SK-N-SH (cell line): ENCODE data around the gene FYB2. TPM values are rescaled to one million over a fixed set of nuclear protein-coding genes. Genes with fewer than 3 reads are reported as not detected.
"Not testable (repeated sequence)": the region's sequence is repeated elsewhere in the genome, so short reads cannot be mapped to it uniquely, and the experiment has no call there.

ENCODE experiments used
- CTCF ChIA-PET: fragments of 300-600, 350-600 bp; formaldehyde crosslinking; extraction: SDS; loops from one replicate; lab custom pipeline; 2021; lab: Yijun Ruan, JAX
- POLR2A ChIA-PET: fragments of 350-600 bp; sonication (Branson Sonifier 250); formaldehyde crosslinking; extraction: SDS; loops from one replicate; lab custom pipeline; 2020; ENCODE audit warnings: antibody characterized with exemption, inconsistent platforms; lab: Yijun Ruan, JAX
- DNase-seq: peaks from one replicate; pipeline ENCODE4 v3.0.0; 2012
- H2AFZ ChIP-seq: fragments of 200-600 bp; sonication (generic); 2 replicates; pipeline ENCODE4 v1.8.1; 2016; ENCODE audit warnings: antibody characterized with exemption, mild to moderate bottlenecking, low read depth
- H3F3A ChIP-seq: fragments of 200-600 bp; sonication (generic); replicated peaks from 2 replicates; pipeline ENCODE3; 2016; ENCODE audit warnings: antibody characterized with exemption, mild to moderate bottlenecking; ENCODE audit not compliant: insufficient read depth
- H3K27ac ChIP-seq, 2 experiments: fragments of 200-500 bp in 1 of 2; fragments of 200-600 bp in 1 of 2; sonication (Bioruptor generic) in 1 of 2; sonication (generic), shearing (Covaris generic) in 1 of 2; 2 replicates each; pipeline versions ENCODE4 v1.5.1 to v1.6.1; 2014 to 2016; ENCODE audit warnings: low read depth in 2 of 2, inconsistent platforms in 1 of 2, low read length in 1 of 2, mild to moderate bottlenecking in 1 of 2, mixed read lengths in 1 of 2
- H3K27me3 ChIP-seq: fragments of 200-600 bp; sonication (generic), shearing (Covaris generic); 2 replicates; pipeline ENCODE4 v1.6.1; 2016; ENCODE audit warnings: mixed run types; ENCODE audit not compliant: insufficient read depth
- H3K36me3 ChIP-seq, 2 experiments: fragments of 200-500 bp in 1 of 2; fragments of 200-600 bp in 1 of 2; sonication (Bioruptor generic) in 1 of 2; sonication (generic) in 1 of 2; replicated peaks in 1 of 2; 2 replicates each; pipeline versions ENCODE3 to v1.5.1; 2014 to 2016; ENCODE audit warnings: low read length in 1 of 2, mild to moderate bottlenecking in 1 of 2; ENCODE audit not compliant: insufficient read depth in 2 of 2, control insufficient read depth in 1 of 2
- H3K4me1 ChIP-seq, 2 experiments: fragments of 200-500 bp in 1 of 2; fragments of 200-600 bp in 1 of 2; sonication (Bioruptor generic) in 1 of 2; sonication (generic), shearing (Covaris generic) in 1 of 2; 2 replicates each; pipeline versions ENCODE4 v1.5.1 to v1.6.1; 2014 to 2016; ENCODE audit warnings: low read depth in 1 of 2, low read length in 1 of 2, mixed run types in 1 of 2; ENCODE audit not compliant: insufficient read depth in 2 of 2, control insufficient read depth in 1 of 2
- H3K4me2 ChIP-seq: fragments of 200-600 bp; sonication (generic), shearing (Covaris generic); 2 replicates; pipeline ENCODE4 v1.6.1; 2017; ENCODE audit warnings: mixed run types
- H3K4me3 ChIP-seq, 2 experiments: fragments of 200-500 bp in 1 of 2; fragments of 200-600 bp in 1 of 2; sonication (Bioruptor generic) in 1 of 2; sonication (generic), shearing (Covaris generic) in 1 of 2; 2 replicates each; pipeline versions ENCODE4 v1.5.1 to v1.8.1; 2014 to 2016; ENCODE audit warnings: low read depth in 2 of 2, inconsistent platforms in 1 of 2, low read length in 1 of 2, mild to moderate bottlenecking in 1 of 2, mixed read lengths in 1 of 2, moderate library complexity in 1 of 2
- H3K79me2 ChIP-seq: fragments of 200-600 bp; sonication (generic); 2 replicates; pipeline ENCODE4 v1.8.1; 2017; ENCODE audit warnings: mild to moderate bottlenecking; ENCODE audit not compliant: insufficient read depth
- H3K9ac ChIP-seq: fragments of 200-600 bp; sonication (generic); 2 replicates; pipeline ENCODE4 v1.6.1; 2017; ENCODE audit warnings: mixed run types
- H3K9me2 ChIP-seq: fragments of 200-600 bp; sonication (generic); 2 replicates; pipeline ENCODE4 v1.6.1; 2017; ENCODE audit warnings: mixed run types
- H3K9me3 ChIP-seq: fragments of 200-600 bp; sonication (generic); 2 replicates; pipeline ENCODE4 v1.6.1; 2017; ENCODE audit warnings: mixed run types, mild to moderate bottlenecking, moderate library complexity
- H4K20me1 ChIP-seq: fragments of 200-600 bp; sonication (generic); 2 replicates; pipeline ENCODE4 v1.6.1; 2017; ENCODE audit warnings: mild to moderate bottlenecking, mixed run types; ENCODE audit not compliant: insufficient read depth
- ELF1 ChIP-seq: IDR thresholded peaks from 2 replicates; pipeline ENCODE4 v1.4.0; 2012
- EP300 ChIP-seq, 2 experiments: IDR thresholded peaks; 2 replicates each; pipeline versions ENCODE4 v1.4.0 to v1.6.1; 2012; ENCODE audit warnings: borderline replicate concordance in 1 of 2, low read depth in 1 of 2, low read length in 1 of 2
- FOSL2 ChIP-seq: IDR thresholded peaks from 2 replicates; pipeline ENCODE4 v1.4.0; 2012; ENCODE audit warnings: low read depth, mild to moderate bottlenecking, moderate library complexity, borderline replicate concordance
- FOXJ3 ChIP-seq: sonication (generic); formaldehyde crosslinking; IDR thresholded peaks from 2 replicates; pipeline ENCODE4 v1.5.1; 2020; ENCODE audit warnings: mild to moderate bottlenecking, missing genetic modification reagents
- FOXM1 ChIP-seq: IDR thresholded peaks from 2 replicates; pipeline ENCODE4 v1.4.0; 2012; ENCODE audit warnings: low read depth, mild to moderate bottlenecking
- GABPA ChIP-seq: IDR thresholded peaks from 2 replicates; pipeline ENCODE4 v1.4.0; 2012; ENCODE audit warnings: low read depth, mild to moderate bottlenecking
- JUND ChIP-seq: IDR thresholded peaks from 2 replicates; pipeline ENCODE4 v1.4.0; 2012
- MEF2A ChIP-seq: IDR thresholded peaks from 2 replicates; pipeline ENCODE4 v1.4.0; 2012; ENCODE audit warnings: low read depth, borderline replicate concordance
- NFIC ChIP-seq: IDR thresholded peaks from 2 replicates; pipeline ENCODE4 v1.4.0; 2012; ENCODE audit warnings: borderline replicate concordance
- NRF1 ChIP-seq: IDR thresholded peaks from 2 replicates; pipeline ENCODE4 v1.6.1; 2012; ENCODE audit warnings: low read depth, mild to moderate bottlenecking, low read length
- POLR2AphosphoS5 ChIP-seq: IDR thresholded peaks from 2 replicates; pipeline ENCODE4 v1.6.1; 2012; ENCODE audit warnings: low read depth, low read length
- RCOR1 ChIP-seq: fragments of 150-350 bp; IDR thresholded peaks from 2 replicates; pipeline ENCODE4 v1.6.1; 2017; ENCODE audit warnings: antibody characterized with exemption, low read length
- RFX5 ChIP-seq: IDR thresholded peaks from 2 replicates; pipeline ENCODE4 v1.6.1; 2012; ENCODE audit warnings: mild to moderate bottlenecking, improper control_type of control experiment, low read length
- RXRA ChIP-seq: IDR thresholded peaks from 2 replicates; pipeline ENCODE4 v1.4.0; 2012; ENCODE audit warnings: low read depth, mild to moderate bottlenecking, borderline replicate concordance
- SMC3 ChIP-seq: IDR thresholded peaks from 2 replicates; pipeline ENCODE4 v1.6.1; 2012; ENCODE audit warnings: low read depth, low read length, improper control_type of control experiment
- TAF1 ChIP-seq: IDR thresholded peaks from 2 replicates; pipeline ENCODE4 v1.6.1; 2012; ENCODE audit warnings: low read depth, mild to moderate bottlenecking, low read length, moderate library complexity, borderline replicate concordance
- TCF12 ChIP-seq: IDR thresholded peaks from 2 replicates; pipeline ENCODE4 v1.4.0; 2012
- TEAD4 ChIP-seq: IDR thresholded peaks from 2 replicates; pipeline ENCODE4 v1.4.0; 2012; ENCODE audit warnings: mild to moderate bottlenecking, borderline replicate concordance; ENCODE audit not compliant: insufficient read depth
- YY1 ChIP-seq: IDR thresholded peaks from 2 replicates; pipeline ENCODE4 v1.4.0; 2012; ENCODE audit warnings: low read depth, mild to moderate bottlenecking
- WGBS: methylation state at CpG from one replicate; pipeline ENCODE4 v1.1.6; 2017; ENCODE audit warnings: low lambda C conversion rate; 5-methylcytosine and 5-hydroxymethylcytosine counted together
- polyA plus RNA-seq, 3 experiments: library from polyadenylated mRNA; depleted of rRNA; stranded (reverse); fragments of >200 nt; gene quantifications; 2 replicates each; pipeline ENCODE4 v1.2.3, GENCODE V29; 2012
- TF ChIP-seq, protein P1 (sequence below): IDR thresholded peaks from 2 replicates; pipeline ENCODE4 v1.4.0; 2012; ENCODE audit warnings: low read depth
- TF ChIP-seq, protein P2 (sequence below): IDR thresholded peaks from 2 replicates; pipeline ENCODE4 v1.4.0; 2012; ENCODE audit warnings: low read depth, borderline replicate concordance
- TF ChIP-seq, protein P3 (sequence below): fragments of 200-600 bp; sonication (generic); IDR thresholded peaks from 2 replicates; pipeline ENCODE4 v1.6.1; 2017; ENCODE audit warnings: antibody characterized with exemption, mild to moderate bottlenecking, moderate library complexity

Gene FYB2
- polyA plus RNA-seq, 1 of the 3 experiments (the other 2 are of a cell fraction) = not detected

DNA sequence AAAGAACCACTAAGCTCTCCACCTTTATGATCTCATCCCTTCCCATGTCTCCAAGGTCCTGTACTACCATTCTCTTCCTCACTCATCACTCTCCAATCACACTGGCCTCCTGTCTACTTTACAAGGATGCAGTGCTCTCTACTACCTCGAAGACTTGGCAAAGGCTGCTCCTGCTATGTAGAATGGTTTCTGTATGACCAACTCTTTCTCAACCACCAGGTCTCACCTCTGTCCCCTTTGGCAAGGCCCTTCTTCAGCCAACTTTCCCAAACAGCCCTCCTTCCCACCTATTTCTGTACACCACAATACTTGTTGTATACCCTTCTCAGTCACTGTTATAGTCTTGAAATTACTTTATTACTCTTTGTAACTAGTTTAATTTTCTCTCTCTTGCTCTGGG, 41.2 kb downstream of the FYB2 start:
- POLR2A ChIA-PET = no interaction called here
- CTCF ChIA-PET = no interaction called here

DNA sequence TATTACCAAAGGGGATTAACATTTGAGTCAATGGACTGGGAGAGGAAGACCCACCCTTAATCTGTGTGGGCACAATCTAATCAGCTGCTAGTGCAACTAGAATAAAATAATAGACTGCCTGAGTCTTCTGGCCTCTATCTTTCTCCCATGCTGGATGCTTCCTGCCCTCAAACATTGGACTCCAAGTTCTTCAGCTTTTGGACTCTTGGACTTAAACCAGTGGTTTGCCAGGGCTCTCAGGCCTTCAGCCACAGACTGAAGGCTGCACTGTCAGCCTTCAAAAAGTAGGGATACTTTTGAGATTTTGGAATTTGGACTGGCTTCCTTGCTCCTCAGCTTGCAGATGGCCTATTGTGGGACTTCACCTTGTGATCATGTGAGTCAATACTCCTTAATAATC, 44.5 kb downstream of the FYB2 start:
- H3K36me3 ChIP-seq, POLR2A ChIA-PET, H4K20me1 ChIP-seq, CTCF ChIA-PET, H3K4me3 ChIP-seq, H3K4me2 ChIP-seq, H3K27me3 ChIP-seq, H3F3A ChIP-seq, DNase-seq, H3K79me2 ChIP-seq, H3K9me3 ChIP-seq, H2AFZ ChIP-seq, H3K27ac ChIP-seq, H3K9me2 ChIP-seq, H3K4me1 ChIP-seq, H3K9ac ChIP-seq: not testable (repeated sequence)

More for the DNA sequence above, 41.2 kb downstream of the FYB2 start:
- TF ChIP-seq GABPA = no peak
- TF ChIP-seq RFX5 = no peak
- TF ChIP-seq, protein P1, sequence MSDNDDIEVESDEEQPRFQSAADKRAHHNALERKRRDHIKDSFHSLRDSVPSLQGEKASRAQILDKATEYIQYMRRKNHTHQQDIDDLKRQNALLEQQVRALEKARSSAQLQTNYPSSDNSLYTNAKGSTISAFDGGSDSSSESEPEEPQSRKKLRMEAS = no peak
- no peak for TF ChIP-seq TCF12
- TF ChIP-seq FOSL2 = no peak
- no peak for TF ChIP-seq RCOR1
- no peak for TF ChIP-seq TAF1
- no peak for TF ChIP-seq JUND
- TF ChIP-seq FOXJ3 (CRISPR knock-in tag) = no peak
- no peak for TF ChIP-seq ELF1
- no peak for TF ChIP-seq NFIC
- no peak for TF ChIP-seq YY1
- TF ChIP-seq TEAD4 = no peak
- TF ChIP-seq MEF2A = no peak
- no peaks in the 10 kb centered on the region for H3K9me3 ChIP-seq
- H3K4me1 ChIP-seq = no peaks in the 10 kb centered on the region
- 33% methylated on average over 1 of the region's 1 CpG for WGBS
- no peak for DNase-seq
- H3K27me3 ChIP-seq = no peaks in the 10 kb centered on the region
- H3K4me3 ChIP-seq = no peak overlapping the region
- no peaks in the 10 kb centered on the region for H4K20me1 ChIP-seq
- no peak overlapping the region for H3K27ac ChIP-seq
- H3K36me3 ChIP-seq = no peaks in the 10 kb centered on the region
- H3K9ac ChIP-seq = no peak overlapping the region
- no peak overlapping the region for H2AFZ ChIP-seq
- no peaks in the 10 kb centered on the region for H3F3A ChIP-seq
- no peak overlapping the region for H3K4me2 ChIP-seq
- H3K9me2 ChIP-seq = no peaks in the 10 kb centered on the region
- H3K79me2 ChIP-seq = no peaks in the 10 kb centered on the region

DNA sequence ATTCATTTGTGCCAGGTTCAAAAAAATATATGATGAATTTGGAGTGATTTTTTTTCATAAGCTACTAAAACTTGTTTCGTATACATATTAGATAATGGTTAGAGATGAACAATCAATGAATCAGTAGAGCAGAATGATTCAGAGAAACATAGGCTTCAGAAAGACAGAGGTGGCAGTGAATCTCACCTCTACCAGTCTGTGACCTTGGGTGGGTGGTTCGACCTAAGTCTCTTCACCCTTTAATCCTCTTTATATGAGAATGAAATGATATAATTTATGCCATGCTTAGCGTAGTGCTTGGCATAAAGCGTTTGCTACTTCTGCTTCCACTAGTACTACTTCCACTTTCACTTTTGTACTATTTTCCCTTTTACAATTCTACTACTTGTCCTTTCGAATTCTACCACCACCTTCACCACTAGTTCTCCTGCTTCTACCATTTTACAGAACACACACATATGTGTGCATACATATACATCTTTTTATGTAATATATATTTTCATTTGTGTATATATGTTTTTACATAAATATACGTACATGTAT, 45.1 kb downstream of the FYB2 start:
- Histone ChIP-seq H3K4me2 (no peak overlapping the region), H3K4me3 (no peak overlapping the region), H3K27me3 (no peaks in the 10 kb centered on the region), H3K4me1 (no peaks in the 10 kb centered on the region), H3K9me2 (no peaks in the 10 kb centered on the region), H3K79me2 (no peaks in the 10 kb centered on the region), H3K9ac (no peak overlapping the region), H3K27ac (no peak overlapping the region), H4K20me1 (no peaks in the 10 kb centered on the region), H2AFZ (no peak overlapping the region), H3K36me3 (no peaks in the 10 kb centered on the region), H3F3A (no peaks in the 10 kb centered on the region), H3K9me3 (no peaks in the 10 kb centered on the region)
- POLR2A ChIA-PET = no interaction called here
- CTCF ChIA-PET = interaction anchor here (1.0 kb wide), 2 partner anchors 16 to 30 kb away, joined by 3 to 5 read pairs; no protein-coding TSS in a partner anchor
- DNase-seq = no peak
- 84% methylated on average over 6 of the region's 6 CpGs for WGBS
- TF ChIP-seq NRF1 (no peak), FOXM1 (no peak), MEF2A (no peak), FOSL2 (no peak), POLR2AphosphoS5 (no peak), SMC3 (no peak), RXRA (no peak), JUND (no peak), EP300 (IDR thresholded peaks at IDR 0.05; ENCODE audit: borderline replicate concordance in 1 of 2, low read depth in 1 of 2, low read length in 1 of 2) (no peak)
- TF ChIP-seq, protein P2, sequence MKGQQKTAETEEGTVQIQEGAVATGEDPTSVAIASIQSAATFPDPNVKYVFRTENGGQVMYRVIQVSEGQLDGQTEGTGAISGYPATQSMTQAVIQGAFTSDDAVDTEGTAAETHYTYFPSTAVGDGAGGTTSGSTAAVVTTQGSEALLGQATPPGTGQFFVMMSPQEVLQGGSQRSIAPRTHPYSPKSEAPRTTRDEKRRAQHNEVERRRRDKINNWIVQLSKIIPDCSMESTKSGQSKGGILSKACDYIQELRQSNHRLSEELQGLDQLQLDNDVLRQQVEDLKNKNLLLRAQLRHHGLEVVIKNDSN = no peak
- TF ChIP-seq, protein P1 = no peak
- TF ChIP-seq, protein P3, sequence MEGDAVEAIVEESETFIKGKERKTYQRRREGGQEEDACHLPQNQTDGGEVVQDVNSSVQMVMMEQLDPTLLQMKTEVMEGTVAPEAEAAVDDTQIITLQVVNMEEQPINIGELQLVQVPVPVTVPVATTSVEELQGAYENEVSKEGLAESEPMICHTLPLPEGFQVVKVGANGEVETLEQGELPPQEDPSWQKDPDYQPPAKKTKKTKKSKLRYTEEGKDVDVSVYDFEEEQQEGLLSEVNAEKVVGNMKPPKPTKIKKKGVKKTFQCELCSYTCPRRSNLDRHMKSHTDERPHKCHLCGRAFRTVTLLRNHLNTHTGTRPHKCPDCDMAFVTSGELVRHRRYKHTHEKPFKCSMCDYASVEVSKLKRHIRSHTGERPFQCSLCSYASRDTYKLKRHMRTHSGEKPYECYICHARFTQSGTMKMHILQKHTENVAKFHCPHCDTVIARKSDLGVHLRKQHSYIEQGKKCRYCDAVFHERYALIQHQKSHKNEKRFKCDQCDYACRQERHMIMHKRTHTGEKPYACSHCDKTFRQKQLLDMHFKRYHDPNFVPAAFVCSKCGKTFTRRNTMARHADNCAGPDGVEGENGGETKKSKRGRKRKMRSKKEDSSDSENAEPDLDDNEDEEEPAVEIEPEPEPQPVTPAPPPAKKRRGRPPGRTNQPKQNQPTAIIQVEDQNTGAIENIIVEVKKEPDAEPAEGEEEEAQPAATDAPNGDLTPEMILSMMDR = no peak
